HepG2 (cell line): ENCODE data around the gene CRISPLD2. TPM values are rescaled to one million over a fixed set of nuclear protein-coding genes. Genes with fewer than 3 reads are reported as not detected.

Experiments used
- ARNTL ChIP-seq: sonication (generic); formaldehyde crosslinking; IDR thresholded peaks from 2 replicates; pipeline ENCODE4 v1.4.0; 2020; ENCODE audit warnings: mild to moderate bottlenecking, missing genetic modification reagents
- EZH2 ChIP-seq: conservative IDR thresholded peaks from 2 replicates; pipeline ENCODE4 v1.6.1; 2012; ENCODE audit warnings: mild to moderate bottlenecking, low read depth, low read length, moderate library complexity
- FOXO1 ChIP-seq: sonication (generic); formaldehyde crosslinking; IDR thresholded peaks from 2 replicates; pipeline ENCODE4 v1.4.0; 2020; ENCODE audit warnings: missing genetic modification reagents
- GLI4 ChIP-seq: sonication (generic); formaldehyde crosslinking; IDR thresholded peaks from 2 replicates; pipeline ENCODE4 v1.5.1; 2020; ENCODE audit warnings: missing genetic modification reagents, mild to moderate bottlenecking, moderate library complexity, borderline replicate concordance
- HDAC6 ChIP-seq: fragments of 200-600 bp; sonication (generic); IDR thresholded peaks from 2 replicates; pipeline ENCODE4 v1.7.0; 2017; ENCODE audit warnings: mild to moderate bottlenecking, antibody characterized with exemption, low read length, low read depth
- HMG20A ChIP-seq: IDR thresholded peaks from 2 replicates; pipeline ENCODE4 v1.6.1; 2016; ENCODE audit warnings: borderline replicate concordance
- KDM6A ChIP-seq: IDR thresholded peaks from 2 replicates; pipeline ENCODE4 v1.6.1; 2016; ENCODE audit warnings: low read depth
- MBD4 ChIP-seq: IDR thresholded peaks from 2 replicates; pipeline ENCODE4 v1.6.1; 2012; ENCODE audit warnings: low read length, inconsistent platforms, borderline replicate concordance
- NCOR1 ChIP-seq: fragments of 200-600 bp; sonication (generic); IDR thresholded peaks from 2 replicates; pipeline ENCODE4 v1.7.0; 2017; ENCODE audit warnings: antibody characterized with exemption, low read length, borderline replicate concordance
- SKIL ChIP-seq: sonication (generic); formaldehyde crosslinking; IDR thresholded peaks from 2 replicates; pipeline ENCODE4 v1.8.0; 2022; ENCODE audit warnings: missing genetic modification reagents, mild to moderate bottlenecking, moderate library complexity, borderline replicate concordance
- SRSF9 ChIP-seq: fragments of 200-400 bp; formaldehyde crosslinking; IDR thresholded peaks from 2 replicates; pipeline ENCODE4 v1.6.1; 2018; ENCODE audit warnings: borderline replicate concordance, mild to moderate bottlenecking, low read depth, low read length; ENCODE audit not compliant: insufficient read depth, poor library complexity, severe bottlenecking
- STAG1 ChIP-seq: sonication (generic); formaldehyde crosslinking; IDR thresholded peaks from 2 replicates; pipeline ENCODE4 v1.4.0; 2020; ENCODE audit warnings: missing genetic modification reagents
- XBP1 ChIP-seq: sonication (generic); formaldehyde crosslinking; IDR thresholded peaks from 2 replicates; pipeline ENCODE4 v1.5.0; 2020; ENCODE audit warnings: missing genetic modification reagents
- ZFP62 ChIP-seq: sonication (generic); formaldehyde crosslinking; IDR thresholded peaks from 2 replicates; pipeline ENCODE4 v1.4.0; 2020; ENCODE audit warnings: missing genetic modification reagents
- ZMYM2 ChIP-seq: sonication (generic); formaldehyde crosslinking; IDR thresholded peaks from 2 replicates; pipeline ENCODE4 v1.8.0; 2022; ENCODE audit warnings: mild to moderate bottlenecking, missing genetic modification reagents
- ZNF280B ChIP-seq: sonication (generic); formaldehyde crosslinking; IDR thresholded peaks from 2 replicates; pipeline ENCODE4 v1.5.0; 2020; ENCODE audit warnings: missing genetic modification reagents, mild to moderate bottlenecking, borderline replicate concordance
- ZNF549 ChIP-seq: sonication (generic); formaldehyde crosslinking; IDR thresholded peaks from 2 replicates; pipeline ENCODE4 v1.5.0; 2020; ENCODE audit warnings: missing genetic modification reagents
- ZSCAN25 ChIP-seq: sonication (generic); formaldehyde crosslinking; IDR thresholded peaks from 2 replicates; pipeline ENCODE4 v1.8.0; 2022; ENCODE audit warnings: mild to moderate bottlenecking, missing genetic modification reagents
- polyA plus RNA-seq, 8 experiments: library from polyadenylated mRNA; depleted of rRNA in 3 of 8; stranded (reverse) in 7 of 8; unstranded in 1 of 8; fragments of >200 nt; fragmentation: Illumina TruSeq in 4 of 8; extraction: Trizol in 4 of 8; gene quantifications; 2 replicates each; pipeline versions ENCODE4 v1.2.1 to v1.2.3, GENCODE V29; 2011 to 2016; ENCODE audit warnings: low read depth in 4 of 8, missing spikeins in 1 of 8, mixed read lengths in 1 of 8; ENCODE audit not compliant: insufficient read depth in 1 of 8
- total RNA-seq, 5 experiments: library from RNA; depleted of rRNA; stranded (reverse); fragments of >200 nt; fragmentation: Illumina TruSeq; extraction: Trizol; gene quantifications; 2 replicates each; pipeline ENCODE4 v1.2.3, GENCODE V29; 2016; ENCODE audit warnings: low read depth in 1 of 5
- TF ChIP-seq, protein P1 (sequence below): sonication (generic); formaldehyde crosslinking; IDR thresholded peaks from 2 replicates; pipeline ENCODE4 v1.5.1; 2020; ENCODE audit warnings: missing genetic modification reagents, mild to moderate bottlenecking, borderline replicate concordance
- TF ChIP-seq, protein P2 (sequence below): sonication (generic); formaldehyde crosslinking; IDR thresholded peaks from 2 replicates; pipeline ENCODE4 v1.5.0; 2020; ENCODE audit warnings: missing genetic modification reagents, mild to moderate bottlenecking, borderline replicate concordance
- TF ChIP-seq, protein P3 (sequence below): sonication (generic); formaldehyde crosslinking; IDR thresholded peaks from 2 replicates; pipeline ENCODE4 v1.9.0; 2021; ENCODE audit warnings: missing genetic modification reagents, mild to moderate bottlenecking, borderline replicate concordance

Gene CRISPLD2
- total and polyA plus RNA-seq, 2 of the 13 experiments (the other 11 are each of a cell fraction or from before 2014, with no cell fraction given), result 0.04 to 0.31 TPM

- TF ChIP-seq ARNTL (CRISPR knock-in tag) (peak; percentile 38; the same call in 1 of the 2 replicates), ZNF549 (CRISPR knock-in tag) (no peak), NCOR1 (no peak), GLI4 (CRISPR knock-in tag) (no peak; the same call in 1 of the 2 replicates), FOXO1 (0 out of 2 replicates have a peak, but pooled peaks have one; percentile 13), MBD4 (no peak), HMG20A (CRISPR knock-in tag) (0 out of 2 replicates have a peak, but pooled peaks have one; percentile 36), STAG1 (CRISPR knock-in tag) (no peak), XBP1 (no peak), ZNF280B (CRISPR knock-in tag) (no peak; the same call in 1 of the 2 replicates), ZFP62 (CRISPR knock-in tag) (no peak), ZMYM2 (CRISPR knock-in tag) (0 out of 2 replicates have a peak, but pooled peaks have one; percentile 14), SRSF9 (no peak), KDM6A (peak; percentile 79; the same call in 1 of the 2 replicates), HDAC6 (no peak), ZSCAN25 (CRISPR knock-in tag) (0 out of 2 replicates have a peak, but pooled peaks have one; percentile 59), EZH2 (no peak), SKIL (CRISPR knock-in tag) (peak; percentile 54)
- TF ChIP-seq, protein P1, sequence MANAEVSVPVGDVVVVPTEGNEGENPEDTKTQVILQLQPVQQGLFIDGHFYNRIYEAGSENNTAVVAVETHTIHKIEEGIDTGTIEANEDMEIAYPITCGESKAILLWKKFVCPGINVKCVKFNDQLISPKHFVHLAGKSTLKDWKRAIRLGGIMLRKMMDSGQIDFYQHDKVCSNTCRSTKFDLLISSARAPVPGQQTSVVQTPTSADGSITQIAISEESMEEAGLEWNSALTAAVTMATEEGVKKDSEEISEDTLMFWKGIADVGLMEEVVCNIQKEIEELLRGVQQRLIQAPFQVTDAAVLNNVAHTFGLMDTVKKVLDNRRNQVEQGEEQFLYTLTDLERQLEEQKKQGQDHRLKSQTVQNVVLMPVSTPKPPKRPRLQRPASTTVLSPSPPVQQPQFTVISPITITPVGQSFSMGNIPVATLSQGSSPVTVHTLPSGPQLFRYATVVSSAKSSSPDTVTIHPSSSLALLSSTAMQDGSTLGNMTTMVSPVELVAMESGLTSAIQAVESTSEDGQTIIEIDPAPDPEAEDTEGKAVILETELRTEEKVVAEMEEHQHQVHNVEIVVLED (CRISPR knock-in tag), result peak; percentile 57
- TF ChIP-seq, protein P2, sequence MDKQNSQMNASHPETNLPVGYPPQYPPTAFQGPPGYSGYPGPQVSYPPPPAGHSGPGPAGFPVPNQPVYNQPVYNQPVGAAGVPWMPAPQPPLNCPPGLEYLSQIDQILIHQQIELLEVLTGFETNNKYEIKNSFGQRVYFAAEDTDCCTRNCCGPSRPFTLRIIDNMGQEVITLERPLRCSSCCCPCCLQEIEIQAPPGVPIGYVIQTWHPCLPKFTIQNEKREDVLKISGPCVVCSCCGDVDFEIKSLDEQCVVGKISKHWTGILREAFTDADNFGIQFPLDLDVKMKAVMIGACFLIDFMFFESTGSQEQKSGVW, result no peak
- TF ChIP-seq, protein P3, sequence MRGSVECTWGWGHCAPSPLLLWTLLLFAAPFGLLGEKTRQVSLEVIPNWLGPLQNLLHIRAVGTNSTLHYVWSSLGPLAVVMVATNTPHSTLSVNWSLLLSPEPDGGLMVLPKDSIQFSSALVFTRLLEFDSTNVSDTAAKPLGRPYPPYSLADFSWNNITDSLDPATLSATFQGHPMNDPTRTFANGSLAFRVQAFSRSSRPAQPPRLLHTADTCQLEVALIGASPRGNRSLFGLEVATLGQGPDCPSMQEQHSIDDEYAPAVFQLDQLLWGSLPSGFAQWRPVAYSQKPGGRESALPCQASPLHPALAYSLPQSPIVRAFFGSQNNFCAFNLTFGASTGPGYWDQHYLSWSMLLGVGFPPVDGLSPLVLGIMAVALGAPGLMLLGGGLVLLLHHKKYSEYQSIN (CRISPR knock-in tag), result no peak
These were observed 128.4 kb downstream of the CRISPLD2 start (continued) for GRCh38 chr16:84947996-84948850.
